ENCODE results near the gene PPP1R27.

Gene PPP1R27

GRCh38 chr17:81805707-81806460 is 29.0 kb downstream of the PPP1R27 start:
- H3K4me3 ChIP-seq (IDR thresholded peaks at IDR 0.05; ENCODE audit: insufficient read depth, low read depth, low read length) = no peak overlapping the region
- H2AFZ ChIP-seq (ENCODE audit: low read depth) = no peak overlapping the region
- no peaks in the 10 kb centered on the region for H3K79me2 ChIP-seq (ENCODE audit: insufficient read depth, low read depth)
- peaks cover 93% of the 10 kb centered on the region for H3K27me3 ChIP-seq (ENCODE audit: insufficient read depth, low read depth)
- no peak overlapping the region for H3K27ac ChIP-seq
- no peaks in the 10 kb centered on the region for H4K20me1 ChIP-seq (ENCODE audit: insufficient read depth)
- H3K36me3 ChIP-seq (ENCODE audit: insufficient read depth) = no peaks in the 10 kb centered on the region
- no peak overlapping the region for H3K9ac ChIP-seq
- H3K4me2 ChIP-seq = no peak overlapping the region
- TF ChIP-seq, protein P1, sequence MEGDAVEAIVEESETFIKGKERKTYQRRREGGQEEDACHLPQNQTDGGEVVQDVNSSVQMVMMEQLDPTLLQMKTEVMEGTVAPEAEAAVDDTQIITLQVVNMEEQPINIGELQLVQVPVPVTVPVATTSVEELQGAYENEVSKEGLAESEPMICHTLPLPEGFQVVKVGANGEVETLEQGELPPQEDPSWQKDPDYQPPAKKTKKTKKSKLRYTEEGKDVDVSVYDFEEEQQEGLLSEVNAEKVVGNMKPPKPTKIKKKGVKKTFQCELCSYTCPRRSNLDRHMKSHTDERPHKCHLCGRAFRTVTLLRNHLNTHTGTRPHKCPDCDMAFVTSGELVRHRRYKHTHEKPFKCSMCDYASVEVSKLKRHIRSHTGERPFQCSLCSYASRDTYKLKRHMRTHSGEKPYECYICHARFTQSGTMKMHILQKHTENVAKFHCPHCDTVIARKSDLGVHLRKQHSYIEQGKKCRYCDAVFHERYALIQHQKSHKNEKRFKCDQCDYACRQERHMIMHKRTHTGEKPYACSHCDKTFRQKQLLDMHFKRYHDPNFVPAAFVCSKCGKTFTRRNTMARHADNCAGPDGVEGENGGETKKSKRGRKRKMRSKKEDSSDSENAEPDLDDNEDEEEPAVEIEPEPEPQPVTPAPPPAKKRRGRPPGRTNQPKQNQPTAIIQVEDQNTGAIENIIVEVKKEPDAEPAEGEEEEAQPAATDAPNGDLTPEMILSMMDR (conservative IDR thresholded peaks at IDR 0.05; ENCODE audit: low read depth, low read length) = no peak
- H3K4me1 ChIP-seq (ENCODE audit: low read depth, poor library complexity, severe bottlenecking) = no peaks in the 10 kb centered on the region

DNA sequence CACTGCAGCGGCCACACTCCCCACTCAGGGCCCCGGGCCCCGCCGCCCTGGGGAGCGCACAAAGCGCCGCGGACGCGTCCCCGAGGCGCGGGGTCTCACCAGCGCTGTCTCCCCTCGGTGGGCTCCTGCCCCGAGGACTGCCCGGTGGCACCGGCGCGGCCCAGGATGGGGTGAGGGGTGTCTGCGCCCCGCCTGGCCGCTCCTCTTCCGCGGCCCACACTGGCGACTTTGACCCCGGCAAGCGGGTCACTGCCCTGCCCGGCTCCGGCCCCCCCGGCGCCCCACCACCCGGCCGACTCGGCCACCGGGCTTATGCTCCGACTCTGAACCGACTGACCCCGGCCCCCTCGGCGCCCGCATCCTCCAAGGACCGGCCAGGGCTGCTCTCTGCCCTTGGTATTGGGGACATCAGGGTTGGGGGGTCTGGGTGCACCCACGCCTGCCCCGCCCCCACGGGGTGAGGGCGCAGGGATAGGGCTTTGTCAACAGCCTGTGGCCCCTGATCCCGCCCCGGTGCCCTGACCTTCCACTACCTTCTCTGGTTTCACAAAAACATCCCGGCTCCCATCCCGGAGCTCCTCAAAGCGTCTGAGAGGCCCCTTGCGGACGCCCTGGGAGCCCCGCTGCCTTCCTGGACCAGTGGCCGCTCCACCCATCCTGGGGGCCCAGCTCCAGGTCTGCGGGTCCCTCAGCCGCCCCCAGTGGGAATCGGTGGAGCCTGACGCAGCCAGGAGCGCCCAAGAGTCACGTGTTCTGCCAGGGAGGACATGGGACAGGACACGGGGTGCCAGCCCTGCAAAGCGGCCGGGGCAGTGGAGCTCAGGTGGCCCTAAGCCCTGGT is 30.1 kb downstream of the PPP1R27 start:
- no peak overlapping the region for H2AFZ ChIP-seq (ENCODE audit: low read depth)
- H4K20me1 ChIP-seq (ENCODE audit: insufficient read depth) = no peaks in the 10 kb centered on the region
- H3K4me3 ChIP-seq (IDR thresholded peaks at IDR 0.05; ENCODE audit: insufficient read depth, low read depth, low read length) = no peak overlapping the region
- H3K9ac ChIP-seq = no peak overlapping the region
- no peaks in the 10 kb centered on the region for H3K36me3 ChIP-seq (ENCODE audit: insufficient read depth)
- no peak overlapping the region for H3K4me2 ChIP-seq
- H3K27ac ChIP-seq = no peak overlapping the region
- H3K4me1 ChIP-seq (ENCODE audit: low read depth, poor library complexity, severe bottlenecking) = no peaks in the 10 kb centered on the region
- TF ChIP-seq, protein P1 (conservative IDR thresholded peaks at IDR 0.05; ENCODE audit: low read depth, low read length) = no peak
- no peaks in the 10 kb centered on the region for H3K79me2 ChIP-seq (ENCODE audit: insufficient read depth, low read depth)
- peaks cover 93% of the 10 kb centered on the region for H3K27me3 ChIP-seq (ENCODE audit: insufficient read depth, low read depth)

- no peak within 1 kb of the TSS for H3K4me2 ChIP-seq
- H2AFZ ChIP-seq (ENCODE audit: low read depth) = no peak within 1 kb of the TSS
- no peaks in the 10 kb centered on the region for H4K20me1 ChIP-seq (ENCODE audit: insufficient read depth)
- H3K9ac ChIP-seq = no peak within 1 kb of the TSS
- H3K4me3 ChIP-seq (IDR thresholded peaks at IDR 0.05; ENCODE audit: insufficient read depth, low read depth, low read length) = no peak within 1 kb of the TSS
- H3K27me3 ChIP-seq (ENCODE audit: insufficient read depth, low read depth) = peaks cover 93% of the 10 kb centered on the region
- H3K79me2 ChIP-seq (ENCODE audit: insufficient read depth, low read depth) = no peaks in the 10 kb centered on the region
- no peaks in the 10 kb centered on the region for H3K36me3 ChIP-seq (ENCODE audit: insufficient read depth)
- H3K4me1 ChIP-seq (ENCODE audit: low read depth, poor library complexity, severe bottlenecking) = no peaks in the 10 kb centered on the region
- TF ChIP-seq, protein P1 (conservative IDR thresholded peaks at IDR 0.05; ENCODE audit: low read depth, low read length) = no peak
- H3K27ac ChIP-seq = no peak within 1 kb of the TSS
Observed at GRCh38 chr17:81803728-81804558, 30.9 kb downstream of the PPP1R27 start, which contains the start of gene GCGR. GCGR (plus strand) TSS chr17:81804150; CDS start chr17:81809019, 4,869 bp downstream.

- H3K36me3 ChIP-seq (ENCODE audit: insufficient read depth) = no peaks in the 10 kb centered on the region
- no peaks in the 10 kb centered on the region for H4K20me1 ChIP-seq (ENCODE audit: insufficient read depth)
- no peak overlapping the region for H3K4me3 ChIP-seq (IDR thresholded peaks at IDR 0.05; ENCODE audit: insufficient read depth, low read depth, low read length)
- H3K4me2 ChIP-seq = no peak overlapping the region
- H3K27me3 ChIP-seq (ENCODE audit: insufficient read depth, low read depth) = peaks cover 84% of the 10 kb centered on the region
- H3K27ac ChIP-seq = no peak overlapping the region
- H2AFZ ChIP-seq (ENCODE audit: low read depth) = no peak overlapping the region
- TF ChIP-seq, protein P1 (conservative IDR thresholded peaks at IDR 0.05; ENCODE audit: low read depth, low read length) = no peak
- no peaks in the 10 kb centered on the region for H3K79me2 ChIP-seq (ENCODE audit: insufficient read depth, low read depth)
- no peak overlapping the region for H3K9ac ChIP-seq
- H3K4me1 ChIP-seq (ENCODE audit: low read depth, poor library complexity, severe bottlenecking) = no peaks in the 10 kb centered on the region
Observed at GRCh38 chr17:81802856-81803643, 31.8 kb downstream of the PPP1R27 start.
